ENCODE results near the gene ITGB8.

The ITGB8 gene

GRCh38 chr7:20310301-20310700 lies 20.4 kb upstream of the ITGB8 start:
- DNase-seq: no peak

- DNase-seq: no peak
Observed at GRCh38 chr7:20310963-20311742, 19.5 kb upstream of the ITGB8 start.

- DNase-seq: no peak
Observed at GRCh38 chr7:20311743-20312042, 19.0 kb upstream of the ITGB8 start.

- DNase-seq: no peak
Observed at GRCh38 chr7:20312562-20312961, 18.1 kb upstream of the ITGB8 start.

GRCh38 chr7:20313626-20314025 lies 17.1 kb upstream of the ITGB8 start:
- DNase-seq: no peak

GRCh38 chr7:20314198-20314597 lies 16.5 kb upstream of the ITGB8 start:
- DNase-seq: no peak

GRCh38 chr7:20316706-20317105 lies 14.0 kb upstream of the ITGB8 start:
- no peak for DNase-seq

GRCh38 chr7:20317413-20317812 lies 13.3 kb upstream of the ITGB8 start:
- DNase-seq: no peak

- DNase-seq: no peak
Observed at GRCh38 chr7:20318933-20319332, 11.8 kb upstream of the ITGB8 start.

- no peak for DNase-seq
Observed at GRCh38 chr7:20320322-20320721, 10.4 kb upstream of the ITGB8 start.

- DNase-seq: no peak
Observed at GRCh38 chr7:20320786-20321185, 9.9 kb upstream of the ITGB8 start.

GRCh38 chr7:20323595-20323994 lies 7.1 kb upstream of the ITGB8 start:
- no peak for DNase-seq

GRCh38 chr7:20326342-20326741 lies 4.4 kb upstream of the ITGB8 start:
- DNase-seq: no peak

GRCh38 chr7:20327055-20327454 lies 3.6 kb upstream of the ITGB8 start:
- DNase-seq: no peak

- DNase-seq: no peak
Observed at GRCh38 chr7:20328027-20328426, 2.7 kb upstream of the ITGB8 start.

- no peak for DNase-seq
Observed at GRCh38 chr7:20328692-20329091, 2.0 kb upstream of the ITGB8 start.

GRCh38 chr7:20329389-20330238 lies 1.1 kb upstream of the ITGB8 start:
- DNase-seq: no peak

- no peak for DNase-seq
Observed at GRCh38 chr7:20330928-20331909, 519 bp downstream of the ITGB8 start.

- no peak for DNase-seq
Observed at GRCh38 chr7:20331910-20332813, 1.5 kb downstream of the ITGB8 start.

GRCh38 chr7:20338285-20338684 lies 7.6 kb downstream of the ITGB8 start:
- no peak for DNase-seq

GRCh38 chr7:20340839-20341238 lies 10.1 kb downstream of the ITGB8 start:
- no peak for DNase-seq

GRCh38 chr7:20343205-20343604 lies 12.5 kb downstream of the ITGB8 start:
- no peak for DNase-seq

Data from CD4-positive, alpha-beta T cell treated with Interleukin-21 for 1 hour (primary cell).